ENCODE results near the gene UNC5CL. TPM values are rescaled to one million over a fixed set of nuclear protein-coding genes. Genes with fewer than 3 reads are reported as not detected.

Gene UNC5CL
- total and polyA plus RNA-seq, 11 donors, result 0.21 to 1.1 (median 0.50) TPM

GRCh38 chr6:40977695-40978094 is 61.3 kb downstream of the UNC5CL start:
- TF ChIP-seq POLR2A (IDR thresholded peaks at IDR 0.05) (no peak), CTCF (IDR thresholded peaks at IDR 0.05) (no peak)
- H3K36me3 ChIP-seq, result no peaks in the 10 kb centered on the region
- H3K9me3 ChIP-seq, result peaks cover 0 to 4% (median 0%) of the 10 kb centered on the region in 12 donors
- H3K27ac ChIP-seq, result no peak overlapping the region
- ATAC-seq (no peak), DNase-seq (no peak)
- no peak overlapping the region for H3K4me3 ChIP-seq
- 73 to 84% (median 76%) methylated on average over 2 of the region's 2 CpGs for WGBS, 4 donors
- intact Hi-C loops (cut with DNase I), result no loop called here
- H3K4me1 ChIP-seq, result peaks cover 0 to under 1% (median 0%) of the 10 kb centered on the region in 12 donors
- peaks cover 0 to 5% (median 0%) of the 10 kb centered on the region in 9 donors for H3K27me3 ChIP-seq

- Histone ChIP-seq H3K36me3 (no peaks in the 10 kb centered on the region), H3K27me3 (peaks cover 0 to 5% (median 0%) of the 10 kb centered on the region in 9 donors), H3K4me3 (no peak overlapping the region), H3K4me1 (no peaks in the 10 kb centered on the region), H3K27ac (no peak overlapping the region), H3K9me3 (peaks cover 0 to 9% (median 0%) of the 10 kb centered on the region in 12 donors)
- 91 to 93% (median 92%) methylated on average over 4 of the region's 4 CpGs for WGBS, 4 donors
- no peak for TF ChIP-seq POLR2A (IDR thresholded peaks at IDR 0.05)
- no peak for TF ChIP-seq CTCF (IDR thresholded peaks at IDR 0.05)
- DNase-seq (no peak), ATAC-seq (no peak)
- intact Hi-C loops (cut with DNase I), result no loop called here
Measured at GRCh38 chr6:40977085-40977484, 61.9 kb downstream of the UNC5CL start.

Other genes with a start within 250 kb of the UNC5CL start
- gene TSPO2, start 3.2 kb upstream of the UNC5CL start, total RNA-seq, result not detected
- not detected for gene TSPO2, start 3.2 kb upstream of the UNC5CL start, polyA plus RNA-seq
- 100 to 1,000 TPM; 139 to 524 (median 237) TPM for gene APOBEC2, start 14.0 kb upstream of the UNC5CL start, total RNA-seq
- gene APOBEC2, start 14.0 kb upstream of the UNC5CL start, polyA plus RNA-seq, result 100 to 1,000 TPM in 1 of 2 donors, 10 to 100 TPM in 1; 72.3 to 237 TPM
- gene OARD1, start 33.1 kb upstream of the UNC5CL start, total RNA-seq, result 10 to 100 TPM; 12.8 to 21.8 (median 17.7) TPM
- gene OARD1, start 33.1 kb upstream of the UNC5CL start, polyA plus RNA-seq, result 10 to 100 TPM; 26.6 to 28.1 TPM
- 10 to 100 TPM in 4 of 9 donors, 1 to 10 TPM in 5; 6.5 to 12.5 (median 9.7) TPM for gene NFYA, start 33.8 kb upstream of the UNC5CL start, total RNA-seq
- 1 to 10 TPM; 4.3 to 7.3 TPM for gene NFYA, start 33.8 kb upstream of the UNC5CL start, polyA plus RNA-seq
- gene TREML1, start 115.1 kb upstream of the UNC5CL start, total RNA-seq, result under 1 TPM in 1 of 9 donors, not detected in 8; 0.29 TPM
- under 1 TPM in 1 of 2 donors, not detected in 1; 0.07 TPM for gene TREML1, start 115.1 kb upstream of the UNC5CL start, polyA plus RNA-seq
- 10 to 100 TPM in 1 of 9 donors, 1 to 10 TPM in 4, under 1 TPM in 2, not detected in 2; 0.40 to 27.1 (median 1.4) TPM for gene TREM2, start 123.9 kb upstream of the UNC5CL start, total RNA-seq
- 1 to 10 TPM in 1 of 2 donors, under 1 TPM in 1; 0.23 to 1.2 TPM for gene TREM2, start 123.9 kb upstream of the UNC5CL start, polyA plus RNA-seq
- under 1 TPM in 4 of 9 donors, not detected in 5; 0.07 to 0.32 (median 0.09) TPM for gene TREML2, start 161.9 kb upstream of the UNC5CL start, total RNA-seq
- under 1 TPM in 1 of 2 donors, not detected in 1; 0.07 TPM for gene TREML2, start 161.9 kb upstream of the UNC5CL start, polyA plus RNA-seq
- gene TREML4, start 189.1 kb upstream of the UNC5CL start, total RNA-seq, result not detected
- under 1 TPM in 1 of 2 donors, not detected in 1; 0.07 TPM for gene TREML4, start 189.1 kb upstream of the UNC5CL start, polyA plus RNA-seq
- gene TREM1, start 247.5 kb upstream of the UNC5CL start, total RNA-seq, result 10 to 100 TPM in 1 of 9 donors, 1 to 10 TPM in 3, under 1 TPM in 5; 0.19 to 11.8 (median 0.75) TPM
- 10 to 100 TPM in 1 of 2 donors, under 1 TPM in 1; 0.38 to 18.4 TPM for gene TREM1, start 247.5 kb upstream of the UNC5CL start, polyA plus RNA-seq

Data from heart left ventricle (tissue), 16 donors.